Skeletal muscle cell (primary cell): ENCODE results near the gene EID2.

Source experiments
- DNase-seq: peaks from one replicate; pipeline ENCODE4 v3.0.0-alpha.2; 2010; ENCODE audit warnings: low read depth
- H3K4me3 ChIP-seq: 2 replicates; pipeline ENCODE4 v1.5.1; 2011; ENCODE audit warnings: low read depth, mild to moderate bottlenecking, control low read depth, low read length, moderate library complexity

The EID2 gene

GRCh38 chr19:39542206-39542605, 2.2 kb upstream of the EID2 start:
- no peak for DNase-seq
- no peak overlapping the region for H3K4me3 ChIP-seq

DNA sequence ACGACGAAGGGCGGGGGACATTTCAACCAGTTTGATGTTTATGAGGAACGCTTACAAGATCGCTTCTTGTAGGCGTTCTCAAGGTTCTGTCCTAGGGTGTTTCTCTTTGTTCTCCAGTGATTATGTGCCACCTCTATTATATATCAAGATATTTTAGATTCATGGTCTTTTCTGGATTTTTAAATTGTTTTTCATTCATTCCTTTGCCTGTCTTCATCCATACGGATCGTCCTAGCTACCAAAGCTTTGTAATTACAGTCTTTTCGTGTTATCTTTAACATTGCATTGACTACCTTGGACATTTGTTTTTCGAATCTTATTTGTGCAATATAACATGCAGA, 342 bp upstream of the EID2 start:
- DNase-seq = no peak
- H3K4me3 ChIP-seq = peak overlapping the region; percentile 85

DNA sequence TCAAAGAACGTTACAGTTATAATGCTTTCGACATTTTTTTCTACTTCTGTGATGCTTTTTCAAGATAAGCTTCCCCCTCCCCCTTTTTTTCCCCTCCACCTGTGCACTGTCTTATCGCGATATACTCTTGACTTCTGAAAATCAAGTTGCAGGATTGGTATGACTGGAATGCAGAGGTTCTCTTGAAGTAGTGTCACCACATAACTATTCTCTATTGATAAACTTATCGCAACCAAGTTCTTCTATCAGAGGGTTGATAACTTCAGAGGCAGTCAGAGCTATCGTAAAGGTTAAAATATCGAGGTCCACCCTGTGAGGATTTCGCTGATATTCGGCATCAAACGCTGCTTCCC, 820 bp downstream of the EID2 start:
- H3K4me3 ChIP-seq = peak overlapping the region; percentile 85
- no peak for DNase-seq

- H3K4me3 ChIP-seq = no peak overlapping the region
- no peak for DNase-seq
These were observed 6.2 kb downstream of the EID2 start for GRCh38 chr19:39533791-39534190.

DNA sequence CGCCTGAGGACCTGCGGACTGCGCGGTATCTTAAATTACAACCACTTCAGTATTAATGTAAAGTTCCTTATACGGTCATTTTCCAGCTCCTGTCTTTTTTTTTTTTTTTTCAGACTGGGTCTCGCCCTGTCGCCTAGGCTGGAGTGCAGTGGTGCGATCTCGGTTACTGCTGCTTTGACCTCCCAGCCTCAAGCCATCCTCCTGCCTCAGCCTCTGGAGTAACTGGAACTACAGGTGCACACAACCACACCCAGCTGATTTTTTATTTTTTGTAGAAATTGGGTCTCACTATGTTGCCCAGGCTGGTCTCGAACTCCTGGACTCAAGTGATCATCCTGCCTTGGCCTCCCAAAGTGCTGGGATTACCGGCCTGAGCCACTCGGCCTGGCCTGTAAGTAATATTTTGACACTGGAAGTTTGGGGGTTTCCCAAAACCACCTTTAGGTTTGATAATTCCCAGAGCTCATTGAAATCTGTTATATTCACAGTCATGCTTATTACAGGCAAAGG, 6.9 kb downstream of the EID2 start:
- no peak for DNase-seq
- H3K4me3 ChIP-seq = no peak overlapping the region

DNA sequence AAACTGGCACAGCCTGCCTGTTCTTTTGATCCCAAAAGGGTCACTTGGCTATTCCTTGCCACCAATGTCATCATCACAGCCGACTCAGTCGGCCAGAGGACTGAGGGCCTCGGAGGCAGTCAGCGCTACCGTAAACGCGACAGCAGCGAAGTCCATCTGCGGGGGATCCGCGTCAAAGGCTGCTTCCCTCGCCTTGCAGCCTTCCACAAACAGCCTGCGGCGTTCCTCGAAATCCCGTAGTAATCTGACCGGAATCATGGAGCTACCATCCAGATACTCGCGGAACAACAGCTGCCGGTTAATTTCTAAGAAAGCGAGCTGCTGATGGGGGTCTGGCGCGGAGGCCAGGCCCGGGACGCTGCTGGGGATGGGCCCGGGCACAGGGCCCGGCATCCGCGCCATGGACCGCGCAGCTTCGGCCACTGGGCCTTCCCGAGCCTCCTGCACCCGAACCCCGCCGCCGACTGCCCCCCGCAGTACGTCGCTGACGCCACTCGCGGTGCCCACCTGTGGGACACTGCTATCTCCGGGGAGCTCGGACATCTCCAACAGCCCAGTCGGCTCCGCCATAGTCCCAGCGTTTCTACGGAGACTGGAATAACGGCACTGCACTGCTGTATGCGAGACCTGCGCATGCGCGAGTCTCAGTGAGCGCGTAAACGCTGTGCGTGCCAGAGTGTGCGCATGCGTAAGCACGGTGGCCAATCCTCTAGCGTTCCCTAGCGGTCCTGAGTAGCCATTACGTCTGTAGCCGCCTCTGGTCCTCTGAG, 7.5 kb downstream of the EID2 start, which contains the start of gene EID2B:
EID2B (minus strand) TSS at position 620 of the 770 bp plus-strand sequence; CDS start at position 570, 50 bp downstream.
- DNase-seq = peak; percentile 75
- peak within 1 kb of the TSS; percentile 92 for H3K4me3 ChIP-seq

- peak overlapping the region; percentile 92 for H3K4me3 ChIP-seq
- DNase-seq = no peak
These were observed 8.1 kb downstream of the EID2 start for GRCh38 chr19:39531834-39532232.

DNA sequence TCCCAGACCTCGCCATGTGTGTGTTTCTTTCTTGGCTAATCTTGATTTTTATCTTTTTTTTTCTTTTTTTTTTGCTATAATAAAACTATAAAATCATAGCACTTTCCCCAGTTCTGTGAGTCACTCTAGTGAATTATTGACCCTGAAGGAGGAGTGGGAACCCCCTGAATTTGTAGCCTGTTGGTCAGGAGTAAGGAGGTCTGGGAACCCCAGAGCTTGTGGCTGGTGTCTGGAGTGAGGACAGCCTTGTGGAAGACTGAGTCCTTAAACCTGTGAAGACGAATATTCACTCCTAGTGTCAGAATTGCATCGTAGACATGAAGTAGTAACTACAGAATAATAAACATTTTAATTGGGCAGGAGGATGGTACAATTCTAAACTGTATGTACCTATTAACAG, 14.8 kb downstream of the EID2 start:
- DNase-seq = no peak
- H3K4me3 ChIP-seq = no peak overlapping the region

GRCh38 chr19:39524495-39524894, 15.5 kb downstream of the EID2 start:
- H3K4me3 ChIP-seq = no peak overlapping the region
- no peak for DNase-seq

- DNase-seq = no peak
- H3K4me3 ChIP-seq = no peak overlapping the region
These were observed 19.1 kb downstream of the EID2 start for GRCh38 chr19:39520541-39521484.

DNA sequence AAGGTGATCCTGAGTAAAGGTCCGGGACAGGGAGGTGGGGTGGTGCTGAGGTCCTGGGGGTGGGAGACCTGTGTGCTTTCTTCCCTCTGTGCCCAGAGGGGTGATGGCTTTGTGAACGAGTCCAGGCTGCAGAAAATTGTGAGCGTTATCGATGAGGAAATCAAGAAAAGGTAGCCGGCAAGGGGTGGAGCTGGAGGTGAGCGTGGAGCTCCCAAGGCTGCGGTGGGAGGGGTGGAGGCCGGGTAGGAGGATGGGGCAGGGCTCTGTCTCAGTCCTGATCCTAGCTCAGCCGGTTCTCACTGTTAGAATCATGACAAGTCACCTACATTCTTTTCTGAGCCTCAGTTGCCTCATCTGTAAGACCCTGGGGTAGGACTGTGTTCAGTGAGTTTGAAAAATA, 21.0 kb downstream of the EID2 start:
- no peak for DNase-seq
- no peak overlapping the region for H3K4me3 ChIP-seq

DNA sequence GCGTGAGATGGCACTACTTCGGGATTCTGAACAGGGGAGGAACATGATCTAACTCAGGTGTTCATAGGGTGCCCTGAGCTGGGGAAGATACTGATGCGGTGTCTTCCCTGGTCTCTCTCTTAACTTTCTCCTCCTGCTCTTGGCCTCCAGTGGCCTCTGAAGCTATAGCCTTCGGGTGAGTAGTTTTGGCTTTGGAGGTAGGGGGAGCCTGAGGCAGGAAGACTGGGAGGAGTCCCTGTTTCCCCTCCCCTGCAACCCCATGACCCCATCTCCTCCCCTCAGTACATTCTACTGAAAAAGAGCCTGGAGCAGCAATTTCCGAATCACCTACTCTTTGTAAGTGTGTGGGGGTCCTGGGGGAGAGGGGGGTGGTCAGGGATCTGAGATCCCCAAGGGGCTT, 21.5 kb downstream of the EID2 start:
- no peak overlapping the region for H3K4me3 ChIP-seq

DNA sequence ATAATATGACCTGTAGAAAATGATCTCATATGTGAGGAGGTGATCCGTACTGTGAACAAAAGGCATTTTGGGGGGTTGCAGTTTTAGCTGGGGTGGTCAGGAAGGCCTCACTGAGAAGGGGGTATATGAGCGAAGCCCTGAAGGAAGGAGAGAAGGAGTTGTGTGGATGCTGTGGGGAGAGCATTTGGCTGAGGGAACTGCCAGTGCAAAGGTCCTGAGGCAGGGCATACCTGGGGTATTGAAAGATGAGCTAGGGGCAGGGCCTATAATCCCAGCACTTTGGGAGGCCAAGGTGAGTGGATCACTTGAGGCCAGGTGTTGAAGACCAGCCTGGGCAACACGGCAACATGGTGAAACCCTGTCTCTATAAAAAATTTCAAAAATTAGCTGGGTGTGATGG, 22.5 kb downstream of the EID2 start:
- no peak for DNase-seq
- no peak overlapping the region for H3K4me3 ChIP-seq

More for the DNA sequence above, 21.5 kb downstream of the EID2 start:
- no peak for DNase-seq

DNA sequence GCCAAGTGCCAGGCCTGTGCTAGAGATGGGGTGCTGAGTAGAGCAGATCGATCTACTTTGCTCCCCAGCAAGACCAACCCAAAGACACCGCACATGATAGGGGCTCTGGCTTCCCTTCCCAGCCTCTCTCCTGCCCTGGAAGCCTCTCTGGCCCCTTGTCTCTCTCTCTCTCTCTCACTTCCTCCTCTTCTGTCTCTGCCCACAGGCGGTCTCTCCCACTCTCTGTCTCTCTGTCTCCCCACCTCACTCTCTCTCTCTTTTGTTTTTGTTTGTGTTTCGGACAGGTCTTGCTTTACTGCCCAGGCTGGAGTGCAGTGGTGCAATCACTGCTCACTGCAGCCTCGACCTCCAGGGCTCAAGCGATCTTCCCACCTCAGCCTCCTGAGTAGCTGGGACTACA, 23.7 kb downstream of the EID2 start:
- no peak overlapping the region for H3K4me3 ChIP-seq

GRCh38 chr19:39515551-39516191, 24.3 kb downstream of the EID2 start:
- H3K4me3 ChIP-seq = peak overlapping the region; percentile 13

More for the DNA sequence above, 23.7 kb downstream of the EID2 start:
- no peak for DNase-seq

GRCh38 chr19:39514840-39515550, 25.0 kb downstream of the EID2 start, which contains the start of gene SELENOV:
Gene SELENOV (plus strand): TSS chr19:39515139. CDS start chr19:39515213, 74 bp downstream.
- peak within 1 kb of the TSS; percentile 13 for H3K4me3 ChIP-seq
- DNase-seq = no peak

More at GRCh38 chr19:39515551-39516191, 24.3 kb downstream of the EID2 start:
- DNase-seq = no peak

GRCh38 chr19:39512988-39513387, 27.0 kb downstream of the EID2 start:
- no peak overlapping the region for H3K4me3 ChIP-seq
- DNase-seq = no peak

GRCh38 chr19:39509233-39509632, 30.7 kb downstream of the EID2 start:
- no peak overlapping the region for H3K4me3 ChIP-seq
- DNase-seq = no peak

DNA sequence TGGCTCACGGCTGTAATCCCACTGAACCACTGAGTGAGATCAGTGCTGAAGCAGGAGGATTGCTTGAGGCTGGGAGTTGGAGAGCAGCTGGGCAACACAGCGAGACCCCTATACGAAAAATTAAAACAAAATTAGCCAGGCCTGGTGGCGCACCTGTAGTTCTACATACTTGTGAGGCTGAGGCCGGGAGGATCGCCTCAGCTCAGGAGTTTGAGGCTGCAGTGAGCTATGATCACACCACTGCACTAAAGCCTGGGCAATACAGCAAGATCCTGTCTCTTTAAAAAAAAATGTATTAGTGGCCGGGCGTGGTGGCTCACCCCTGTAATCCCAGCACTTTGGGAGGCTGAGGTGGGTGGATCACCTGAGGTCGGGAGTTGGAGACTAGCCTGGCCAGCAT, 31.3 kb downstream of the EID2 start:
- DNase-seq = no peak

More for the DNA sequence above, 31.3 kb downstream of the EID2 start:
- H3K4me3 ChIP-seq = no peak overlapping the region
